MM.1S (cell line): Measurements from ENCODE around the gene NBDY.

Source experiments
- CTCF ChIP-seq: fragments of 300-600 bp; sonication (generic); IDR thresholded peaks from 2 replicates; pipeline ENCODE4 v1.5.1; 2016; ENCODE audit warnings: antibody characterized with exemption, low read length, mixed read lengths
- EZH2 ChIP-seq: fragments of 300-600 bp; sonication (generic); optimal IDR thresholded peaks from 2 replicates; pipeline ENCODE3; 2017; ENCODE audit warnings: low read depth, mild to moderate bottlenecking, antibody characterized with exemption, low read length, mixed read lengths

- TF ChIP-seq EZH2, result no peak
- no peak for TF ChIP-seq CTCF
Measured at GRCh38 chrX:56833626-56834025, 104.6 kb downstream of the NBDY start.
